GM08714 (cell line): Measurements from ENCODE around the gene PMM2.

ENCODE experiments used
- H3K4me3 ChIP-seq: fragments of 200-500 bp; sonication (Bioruptor generic); 2 replicates; pipeline ENCODE4 v1.5.1; 2014; ENCODE audit warnings: mild to moderate bottlenecking, low read length, inconsistent platforms
- ZNF274 ChIP-seq: IDR thresholded peaks from 2 replicates; pipeline ENCODE4 v1.6.1; 2012; ENCODE audit warnings: mild to moderate bottlenecking, low read depth, low read length

Gene PMM2

DNA sequence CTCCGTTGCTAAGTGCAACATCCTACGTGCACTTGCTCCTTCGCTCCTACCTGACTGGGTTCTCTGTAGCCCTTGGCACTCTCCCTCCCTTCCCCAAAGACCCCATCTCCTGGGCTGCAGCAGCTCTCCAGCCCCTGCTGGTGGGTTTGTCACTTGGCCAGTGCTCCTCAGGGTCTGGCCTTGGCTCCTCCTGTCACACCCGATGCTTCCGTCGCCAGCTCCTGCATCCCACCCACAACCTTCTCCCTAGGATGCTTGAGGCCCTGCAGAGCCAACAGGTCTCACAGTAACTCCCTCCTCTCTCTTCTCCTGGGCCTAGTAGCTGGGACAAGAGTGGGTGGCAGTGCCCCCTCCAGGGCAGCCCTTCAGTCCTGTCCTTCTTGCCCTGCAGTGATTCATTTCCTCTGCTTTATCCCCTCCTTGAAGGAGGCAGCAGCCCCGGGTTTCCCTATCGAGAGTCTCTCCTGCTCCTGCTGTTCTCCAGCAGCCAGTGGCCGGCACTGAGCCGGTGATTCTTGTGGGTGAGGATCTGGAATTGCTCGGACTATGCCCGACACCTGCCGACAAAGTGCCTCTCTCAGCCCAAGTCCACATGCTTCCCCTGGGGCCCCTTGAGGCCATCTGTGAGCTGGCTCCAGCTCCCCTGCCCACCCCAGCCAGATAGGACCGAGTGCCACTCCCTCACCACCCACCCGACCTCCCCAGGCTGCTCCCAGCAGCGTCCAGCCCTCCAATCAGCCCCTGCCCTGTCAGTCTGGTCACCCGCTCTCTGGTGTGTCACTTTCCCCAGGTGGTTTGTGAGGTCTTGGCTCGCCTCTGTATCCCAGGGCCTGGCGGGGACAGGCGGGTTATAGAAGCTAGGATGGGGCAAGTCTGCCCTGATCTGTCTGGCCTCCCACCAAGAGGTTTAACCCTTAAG is 88.3 kb downstream of the PMM2 start:
- no peak for TF ChIP-seq ZNF274

DNA sequence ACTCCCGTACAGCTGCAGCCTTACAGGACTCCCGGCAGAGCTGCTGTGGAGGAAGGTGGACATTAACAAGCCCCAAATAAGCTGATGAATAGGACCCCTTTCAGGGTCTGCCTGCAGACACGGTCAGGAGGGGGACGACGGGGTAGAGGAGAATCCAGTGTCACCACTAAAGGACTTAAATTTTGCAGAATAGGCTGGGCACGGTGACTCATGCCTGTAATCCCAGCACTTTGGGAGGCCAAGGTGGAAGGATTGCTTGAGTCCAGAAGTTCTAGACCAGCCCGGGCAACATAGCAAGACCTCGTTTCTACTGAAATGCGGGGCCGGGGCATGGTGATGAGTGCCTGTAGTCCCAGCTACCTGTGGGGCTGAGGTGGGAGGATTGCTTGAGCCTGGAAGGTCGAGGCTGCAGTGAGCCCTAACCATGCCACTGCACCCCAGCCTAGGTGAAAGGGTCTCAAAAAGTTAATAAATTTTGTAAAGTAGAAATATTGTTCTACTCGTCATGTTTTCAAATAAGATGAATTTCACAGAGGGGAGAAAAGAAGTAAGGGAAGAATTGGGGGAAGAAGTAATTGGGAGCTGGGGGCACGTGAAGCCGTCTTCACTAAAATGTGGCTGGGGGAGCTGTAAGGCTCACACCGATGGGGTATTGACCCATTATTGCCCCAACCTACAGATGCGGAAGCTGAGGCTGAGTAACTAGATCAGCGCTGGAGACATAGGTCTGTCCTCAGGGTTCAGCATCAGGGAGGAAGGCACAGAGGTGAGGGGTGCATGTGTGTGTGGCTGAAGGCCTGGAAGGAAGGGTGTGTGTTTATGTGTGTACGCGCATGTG is 89.2 kb downstream of the PMM2 start:
- TF ChIP-seq ZNF274 = no peak
- no peak overlapping the region for H3K4me3 ChIP-seq

More for the DNA sequence above, 88.3 kb downstream of the PMM2 start:
- H3K4me3 ChIP-seq = no peak overlapping the region

DNA sequence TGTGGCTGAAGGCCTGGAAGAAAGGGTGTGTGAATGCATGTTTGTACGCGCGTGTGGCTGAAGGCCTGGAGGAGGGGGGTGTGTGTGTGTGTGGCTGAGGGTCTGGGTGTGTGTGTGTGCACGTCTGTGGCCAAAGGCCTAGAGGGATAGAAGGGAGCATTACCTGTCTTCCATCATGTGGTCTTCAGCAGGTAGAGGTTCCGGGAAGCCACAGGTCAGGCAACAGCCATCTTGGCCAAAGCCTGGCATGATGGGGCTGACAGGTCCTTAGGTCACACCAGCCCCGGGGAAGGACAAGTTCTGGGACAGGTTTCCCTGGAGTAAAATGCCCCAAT is 89.8 kb downstream of the PMM2 start:
- no peak overlapping the region for H3K4me3 ChIP-seq
- TF ChIP-seq ZNF274 = no peak

GRCh38 chr16:8887952-8888560 is 90.4 kb downstream of the PMM2 start:
- no peak for TF ChIP-seq ZNF274
- H3K4me3 ChIP-seq = no peak overlapping the region

GRCh38 chr16:8888951-8889892 is 91.6 kb downstream of the PMM2 start:
- H3K4me3 ChIP-seq = no peak overlapping the region
- TF ChIP-seq ZNF274 = no peak

DNA sequence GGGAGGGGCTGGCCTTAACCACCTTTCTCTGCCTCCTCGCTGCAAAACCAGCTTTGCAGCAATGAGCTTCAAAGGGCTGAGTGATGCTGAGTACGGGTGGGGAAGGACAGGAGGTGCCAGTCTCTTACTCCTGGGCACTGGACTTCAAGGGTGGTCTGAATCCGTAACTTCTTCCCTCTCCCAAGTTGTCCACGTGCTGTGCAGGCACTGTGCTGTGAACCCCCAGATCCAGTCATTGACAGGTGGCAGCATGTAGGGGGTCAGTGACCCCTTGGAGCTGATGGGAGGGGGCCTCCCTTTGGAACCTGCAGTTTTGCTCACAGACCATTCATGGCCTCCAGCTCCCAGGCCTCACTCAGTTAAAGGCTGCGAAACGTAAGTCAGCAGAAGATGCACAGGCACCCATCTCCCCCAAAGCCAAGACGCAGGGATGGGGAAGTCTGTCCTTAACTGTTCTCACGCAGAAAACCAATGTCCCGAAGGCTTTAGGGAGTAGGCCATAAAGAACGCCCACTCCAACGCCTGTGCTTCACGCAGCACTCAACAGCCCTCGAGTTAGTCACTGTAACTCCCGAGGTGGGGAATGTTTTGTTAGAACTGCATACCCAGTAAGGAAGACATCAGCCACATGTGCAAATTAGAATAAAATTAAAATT is 92.4 kb downstream of the PMM2 start:
- no peak for TF ChIP-seq ZNF274
- no peak overlapping the region for H3K4me3 ChIP-seq

DNA sequence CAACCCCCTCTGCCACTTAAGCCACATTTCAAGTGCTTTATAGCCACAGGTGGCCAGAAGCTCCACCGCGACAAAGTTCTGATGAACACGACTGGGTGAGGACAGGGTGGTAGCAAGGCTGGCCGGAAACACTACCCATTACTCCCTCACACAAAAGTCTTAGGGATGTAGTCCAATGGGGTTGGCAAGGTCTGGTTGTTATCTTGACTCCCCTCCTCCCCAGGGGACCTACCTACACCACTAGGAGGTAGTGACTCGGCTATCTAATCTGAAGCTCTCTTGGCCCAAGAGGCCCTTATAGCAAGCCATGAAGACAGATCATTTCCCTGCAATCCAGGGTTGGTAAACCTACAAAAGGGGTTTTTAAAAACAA is 92.9 kb downstream of the PMM2 start:
- no peak for TF ChIP-seq ZNF274
- H3K4me3 ChIP-seq = no peak overlapping the region; the same call in 1 of the 2 replicates

- peak overlapping the region; percentile 2; the same call in 1 of the 2 replicates for H3K4me3 ChIP-seq
- TF ChIP-seq ZNF274 = no peak
Observed at GRCh38 chr16:8892101-8892575, 94.5 kb downstream of the PMM2 start.

DNA sequence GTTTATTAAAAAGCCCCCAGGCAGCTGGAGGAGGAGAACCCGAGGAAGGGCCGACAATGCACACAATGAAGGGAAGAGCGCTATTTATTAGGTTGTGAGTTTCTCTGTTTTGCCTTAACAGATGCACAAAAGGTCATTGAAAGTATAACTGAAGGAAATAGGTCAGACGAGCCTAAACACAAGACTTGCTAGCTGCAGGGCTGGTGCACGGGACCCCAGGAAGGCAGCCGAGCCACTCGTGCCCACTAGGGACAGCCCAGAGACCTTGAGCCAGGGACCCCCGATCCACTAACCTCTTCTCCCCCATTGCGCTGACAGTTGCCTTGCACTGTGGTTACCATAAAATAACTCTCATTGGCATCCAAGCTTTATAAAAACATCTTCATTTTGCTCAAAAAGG is 95.8 kb downstream of the PMM2 start:
- no peak for TF ChIP-seq ZNF274

GRCh38 chr16:8893976-8894690 is 96.5 kb downstream of the PMM2 start:
- H3K4me3 ChIP-seq = no peak overlapping the region
- no peak for TF ChIP-seq ZNF274

More for the DNA sequence above, 95.8 kb downstream of the PMM2 start:
- no peak overlapping the region for H3K4me3 ChIP-seq

DNA sequence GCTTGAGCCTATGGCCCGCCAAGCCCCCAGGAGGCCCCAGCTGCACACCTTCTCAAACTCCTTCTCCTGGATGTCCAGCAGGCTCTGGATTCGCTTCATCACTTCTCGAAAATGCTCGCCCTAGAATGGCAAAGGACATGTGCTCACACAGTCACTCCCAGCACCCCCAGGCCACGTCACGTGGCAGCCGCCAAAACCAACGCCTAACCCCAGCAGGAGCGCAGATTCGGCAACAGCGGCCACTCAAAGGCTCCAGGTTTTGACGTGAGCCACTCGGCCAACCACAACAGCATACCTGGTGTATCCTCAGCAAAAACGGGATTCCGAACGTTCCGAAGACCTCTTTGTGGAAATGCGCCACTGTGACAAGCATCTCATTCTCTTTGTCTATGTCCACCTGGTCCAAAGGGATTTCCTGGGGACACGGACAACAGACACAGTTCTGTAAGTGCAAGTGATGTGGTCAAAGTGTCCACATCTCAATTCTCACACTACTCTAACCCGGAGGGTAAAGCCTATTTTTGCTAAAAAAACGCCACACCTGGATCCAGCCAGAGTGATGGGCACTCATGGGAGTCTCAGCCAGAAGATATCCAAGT is 97.2 kb downstream of the PMM2 start:
- H3K4me3 ChIP-seq = no peak overlapping the region
- TF ChIP-seq ZNF274 = no peak
